H1 (cell line): ENCODE data around the gene CHST2.

Experiments used
- CTCF ChIP-seq, 3 experiments: IDR thresholded peaks; 1 replicate in 2 of 3; 2 replicates in 1 of 3; pipeline versions ENCODE4 v1.5.1 to v1.6.1; 2011; ENCODE audit warnings: low read length in 3 of 3, mild to moderate bottlenecking in 3 of 3, inconsistent platforms in 2 of 3, low read depth in 1 of 3, moderate library complexity in 1 of 3; ENCODE audit not compliant: insufficient read depth in 1 of 3; ENCODE audit errors: control extremely low read depth in 1 of 3
- EZH2 ChIP-seq: fragments of 200-600 bp; sonication (generic); IDR thresholded peaks from 2 replicates; pipeline ENCODE4 v1.7.1; 2012; ENCODE audit warnings: low read depth, mild to moderate bottlenecking, moderate library complexity, low read length, inconsistent platforms; ENCODE audit not compliant: severe bottlenecking
- POLR2A ChIP-seq, 2 experiments: IDR thresholded peaks; 1 replicate in 1 of 2; 2 replicates in 1 of 2; pipeline ENCODE4 v1.6.1; 2011; ENCODE audit warnings: low read depth in 2 of 2, low read length in 2 of 2, mild to moderate bottlenecking in 2 of 2; ENCODE audit errors: control extremely low read depth in 1 of 2
- RNF2 ChIP-seq: fragments of 200-900, 300-1000 bp; sonication (generic); IDR thresholded peaks from 2 replicates; pipeline ENCODE4 v1.7.1; 2016; ENCODE audit warnings: borderline replicate concordance, low read depth, mild to moderate bottlenecking, antibody characterized with exemption, low read length; ENCODE audit not compliant: poor library complexity, severe bottlenecking; ENCODE audit errors: missing control alignments
- SP4 ChIP-seq: IDR thresholded peaks from 2 replicates; pipeline ENCODE4 v1.6.1; 2012; ENCODE audit warnings: low read length, inconsistent platforms

- TF ChIP-seq SP4 (no peak), RNF2 (no peak), POLR2A (IDR thresholded peaks at IDR 0.05; ENCODE audit: control extremely low read depth in 1 of 2, low read depth in 2 of 2, low read length in 2 of 2) (no peak), CTCF (IDR thresholded peaks at IDR 0.05; ENCODE audit: control extremely low read depth in 1 of 3, insufficient read depth in 1 of 3, low read depth in 1 of 3, low read length in 3 of 3) (no peak), EZH2 (no peak)
These were observed 38.2 kb upstream of the CHST2 start for GRCh38 chr3:143081365-143081764.
